ENCODE measurements around the gene PAWR. TPM values are rescaled to one million over a fixed set of nuclear protein-coding genes. Genes with fewer than 3 reads are reported as not detected.

PAWR gene
- total and polyA plus RNA-seq, 3 experiments from 2014 or later, result 2.3 to 2.9 (median 2.4) TPM

- no peaks in the 10 kb centered on the region for H3K9me3 Mint-ChIP-seq
- Histone ChIP-seq H3K4me1 (ENCODE audit: insufficient read depth, low read length) (no peaks in the 10 kb centered on the region), H3K27ac (ENCODE audit: low read depth, low read length) (no peak overlapping the region), H3K4me3 (ENCODE audit: low read length) (no peak overlapping the region), H3K36me3 (ENCODE audit: insufficient read depth, low read length) (no peaks in the 10 kb centered on the region), H3K9me3 (ENCODE audit: low read length) (no peaks in the 10 kb centered on the region), H3K27me3 (ENCODE audit: insufficient read depth, low read length, poor library complexity, severe bottlenecking) (no peaks in the 10 kb centered on the region)
- CTCF ChIA-PET, result no interaction called here
- peaks cover 0 to 6% of the 10 kb centered on the region in 2 donors for H3K27me3 Mint-ChIP-seq
- DNase-seq, result no peak
- no peak overlapping the region for H3K4me3 Mint-ChIP-seq
- no peaks in the 10 kb centered on the region for H3K36me3 Mint-ChIP-seq
- POLR2A ChIA-PET, result no interaction called here
- no peak overlapping the region for H3K27ac Mint-ChIP-seq
- no peaks in the 10 kb centered on the region for H3K4me1 Mint-ChIP-seq
These were observed 73.1 kb downstream of the PAWR start for GRCh38 chr12:79617696-79618095.

GRCh38 chr12:79615596-79616560 is 74.9 kb downstream of the PAWR start:
- CTCF ChIA-PET, result no interaction called here
- no peaks in the 10 kb centered on the region for H3K4me1 ChIP-seq (ENCODE audit: insufficient read depth, low read length)
- no peak overlapping the region for H3K27ac ChIP-seq (ENCODE audit: low read depth, low read length)
- DNase-seq, result no peak
- H3K36me3 Mint-ChIP-seq, result no peaks in the 10 kb centered on the region
- H3K36me3 ChIP-seq (ENCODE audit: insufficient read depth, low read length), result no peaks in the 10 kb centered on the region
- H3K27me3 Mint-ChIP-seq, result peaks cover 0 to 6% of the 10 kb centered on the region in 2 donors
- no peaks in the 10 kb centered on the region for H3K4me1 Mint-ChIP-seq
- POLR2A ChIA-PET, result no interaction called here
- H3K27ac Mint-ChIP-seq, result no peak overlapping the region
- no peaks in the 10 kb centered on the region for H3K27me3 ChIP-seq (ENCODE audit: insufficient read depth, low read length, poor library complexity, severe bottlenecking)
- H3K9me3 ChIP-seq (ENCODE audit: low read length), result no peaks in the 10 kb centered on the region
- no peak overlapping the region for H3K4me3 ChIP-seq (ENCODE audit: low read length)
- H3K9me3 Mint-ChIP-seq, result no peaks in the 10 kb centered on the region
- H3K4me3 Mint-ChIP-seq, result no peak overlapping the region

GRCh38 chr12:79614730-79615129 is 76.0 kb downstream of the PAWR start:
- Histone ChIP-seq H3K4me1 (ENCODE audit: insufficient read depth, low read length) (no peaks in the 10 kb centered on the region), H3K4me3 (ENCODE audit: low read length) (no peak overlapping the region), H3K27me3 (ENCODE audit: insufficient read depth, low read length, poor library complexity, severe bottlenecking) (no peaks in the 10 kb centered on the region), H3K9me3 (ENCODE audit: low read length) (no peaks in the 10 kb centered on the region), H3K27ac (ENCODE audit: low read depth, low read length) (no peak overlapping the region), H3K36me3 (ENCODE audit: insufficient read depth, low read length) (no peaks in the 10 kb centered on the region)
- ChIA-PET CTCF (no interaction called here), POLR2A (no interaction called here)
- Mint-ChIP-seq H3K4me3 (no peak overlapping the region), H3K9me3 (no peaks in the 10 kb centered on the region), H3K27ac (no peak overlapping the region), H3K4me1 (no peaks in the 10 kb centered on the region), H3K36me3 (no peaks in the 10 kb centered on the region), H3K27me3 (peaks cover 0 to 6% of the 10 kb centered on the region in 2 donors)
- no peak for DNase-seq

GRCh38 chr12:79601908-79602307 is 88.9 kb downstream of the PAWR start:
- no peak overlapping the region for H3K27ac ChIP-seq (ENCODE audit: low read depth, low read length)
- no peaks in the 10 kb centered on the region for H3K27me3 ChIP-seq (ENCODE audit: insufficient read depth, low read length, poor library complexity, severe bottlenecking)
- H3K9me3 ChIP-seq (ENCODE audit: low read length), result no peaks in the 10 kb centered on the region
- no peak overlapping the region for H3K4me3 Mint-ChIP-seq
- H3K36me3 ChIP-seq (ENCODE audit: insufficient read depth, low read length), result no peaks in the 10 kb centered on the region
- H3K27ac Mint-ChIP-seq, result no peak overlapping the region
- POLR2A ChIA-PET, result no interaction called here
- no peaks in the 10 kb centered on the region for H3K36me3 Mint-ChIP-seq
- no peaks in the 10 kb centered on the region for H3K4me1 ChIP-seq (ENCODE audit: insufficient read depth, low read length)
- no peak for DNase-seq
- no peaks in the 10 kb centered on the region for H3K4me1 Mint-ChIP-seq
- no peaks in the 10 kb centered on the region for H3K9me3 Mint-ChIP-seq
- CTCF ChIA-PET, result no interaction called here
- no peak overlapping the region for H3K4me3 ChIP-seq (ENCODE audit: low read length)
- H3K27me3 Mint-ChIP-seq, result no peaks in the 10 kb centered on the region

GRCh38 chr12:79597910-79598309 is 92.9 kb downstream of the PAWR start:
- Histone ChIP-seq H3K4me1 (ENCODE audit: insufficient read depth, low read length) (no peaks in the 10 kb centered on the region), H3K36me3 (ENCODE audit: insufficient read depth, low read length) (no peaks in the 10 kb centered on the region), H3K9me3 (ENCODE audit: low read length) (no peaks in the 10 kb centered on the region), H3K27me3 (ENCODE audit: insufficient read depth, low read length, poor library complexity, severe bottlenecking) (no peaks in the 10 kb centered on the region), H3K27ac (ENCODE audit: low read depth, low read length) (no peak overlapping the region), H3K4me3 (ENCODE audit: low read length) (no peak overlapping the region)
- H3K4me3 Mint-ChIP-seq, result no peak overlapping the region
- H3K27ac Mint-ChIP-seq, result peak overlapping the region in 1 of 8 donors; percentile 7
- H3K4me1 Mint-ChIP-seq, result no peaks in the 10 kb centered on the region
- POLR2A ChIA-PET, result no interaction called here
- DNase-seq, result no peak
- no peaks in the 10 kb centered on the region for H3K9me3 Mint-ChIP-seq
- H3K36me3 Mint-ChIP-seq, result no peaks in the 10 kb centered on the region
- H3K27me3 Mint-ChIP-seq, result no peaks in the 10 kb centered on the region
- CTCF ChIA-PET, result no interaction called here

GRCh38 chr12:79596719-79597350 is 93.9 kb downstream of the PAWR start:
- ChIA-PET CTCF (interaction anchor here (0.7 kb wide), 1 partner anchor 15 kb away, joined by 3 read pairs; no protein-coding TSS in a partner anchor), POLR2A (no interaction called here)
- DNase-seq, result no peak
- Mint-ChIP-seq H3K27ac (no peak overlapping the region), H3K4me3 (no peak overlapping the region), H3K36me3 (no peaks in the 10 kb centered on the region), H3K27me3 (no peaks in the 10 kb centered on the region), H3K4me1 (no peaks in the 10 kb centered on the region), H3K9me3 (no peaks in the 10 kb centered on the region)
- Histone ChIP-seq H3K9me3 (ENCODE audit: low read length) (no peaks in the 10 kb centered on the region), H3K4me3 (ENCODE audit: low read length) (no peak overlapping the region), H3K27ac (ENCODE audit: low read depth, low read length) (no peak overlapping the region), H3K27me3 (ENCODE audit: insufficient read depth, low read length, poor library complexity, severe bottlenecking) (no peaks in the 10 kb centered on the region), H3K36me3 (ENCODE audit: insufficient read depth, low read length) (no peaks in the 10 kb centered on the region), H3K4me1 (ENCODE audit: insufficient read depth, low read length) (no peaks in the 10 kb centered on the region)

GRCh38 chr12:79595273-79595672 is 95.5 kb downstream of the PAWR start:
- Histone ChIP-seq H3K4me3 (ENCODE audit: low read length) (no peak overlapping the region), H3K36me3 (ENCODE audit: insufficient read depth, low read length) (no peaks in the 10 kb centered on the region), H3K9me3 (ENCODE audit: low read length) (no peaks in the 10 kb centered on the region), H3K4me1 (ENCODE audit: insufficient read depth, low read length) (no peaks in the 10 kb centered on the region), H3K27me3 (ENCODE audit: insufficient read depth, low read length, poor library complexity, severe bottlenecking) (no peaks in the 10 kb centered on the region), H3K27ac (ENCODE audit: low read depth, low read length) (no peak overlapping the region)
- POLR2A ChIA-PET, result no interaction called here
- CTCF ChIA-PET, result no interaction called here
- Mint-ChIP-seq H3K27ac (no peak overlapping the region), H3K4me3 (no peak overlapping the region), H3K9me3 (no peaks in the 10 kb centered on the region), H3K27me3 (no peaks in the 10 kb centered on the region), H3K4me1 (no peaks in the 10 kb centered on the region), H3K36me3 (no peaks in the 10 kb centered on the region)
- DNase-seq, result no peak

- ChIA-PET POLR2A (no interaction called here), CTCF (no interaction called here)
- Mint-ChIP-seq H3K4me1 (no peaks in the 10 kb centered on the region), H3K9me3 (no peaks in the 10 kb centered on the region), H3K27ac (no peak overlapping the region), H3K27me3 (no peaks in the 10 kb centered on the region), H3K36me3 (no peaks in the 10 kb centered on the region), H3K4me3 (no peak overlapping the region)
- H3K27ac ChIP-seq (ENCODE audit: low read depth, low read length), result no peak overlapping the region
- no peaks in the 10 kb centered on the region for H3K9me3 ChIP-seq (ENCODE audit: low read length)
- no peaks in the 10 kb centered on the region for H3K4me1 ChIP-seq (ENCODE audit: insufficient read depth, low read length)
- no peak for DNase-seq
- no peak overlapping the region for H3K4me3 ChIP-seq (ENCODE audit: low read length)
- H3K36me3 ChIP-seq (ENCODE audit: insufficient read depth, low read length), result no peaks in the 10 kb centered on the region
- no peaks in the 10 kb centered on the region for H3K27me3 ChIP-seq (ENCODE audit: insufficient read depth, low read length, poor library complexity, severe bottlenecking)
These were observed 97.9 kb downstream of the PAWR start for GRCh38 chr12:79592865-79593264.

Measured in CD8-positive, alpha-beta memory T cell (primary cell).